Measurements from ENCODE around the gene CADM2. TPM values are rescaled to one million over a fixed set of nuclear protein-coding genes. Genes with fewer than 3 reads are reported as not detected.
"Not testable (repeated sequence)": the region's sequence is repeated elsewhere in the genome, so short reads cannot be mapped to it uniquely, and the experiment has no call there.

CADM2 gene
- total RNA-seq, 1 donor from 2014 or later, result 0.55 TPM

GRCh38 chr3:85502148-85502875, 543.5 kb downstream of the CADM2 start:
- Histone ChIP-seq H3K4me1 (no peaks in the 10 kb centered on the region), H3K27me3 (no peaks in the 10 kb centered on the region), H3K36me3 (no peaks in the 10 kb centered on the region), H3K27ac (no peak overlapping the region), H3K9me3 (no peaks in the 10 kb centered on the region), H3K4me3 (no peak overlapping the region)
- DNase-seq, result no peak
- intact Hi-C loops (cut with DNase I), result no loop called here
- no peak for ATAC-seq
- no peak for TF ChIP-seq CTCF (IDR thresholded peaks at IDR 0.05)

GRCh38 chr3:85504129-85504784, 545.5 kb downstream of the CADM2 start:
- H3K4me1 ChIP-seq; H3K36me3 ChIP-seq; H3K9me3 ChIP-seq; H3K27me3 ChIP-seq; H3K27ac ChIP-seq; ATAC-seq; intact Hi-C loops (cut with DNase I); DNase-seq; H3K4me3 ChIP-seq: not testable (repeated sequence)

GRCh38 chr3:85504785-85505511, 546.2 kb downstream of the CADM2 start:
- H3K9me3 ChIP-seq; ATAC-seq; H3K27ac ChIP-seq; H3K4me1 ChIP-seq; H3K4me3 ChIP-seq; H3K36me3 ChIP-seq; DNase-seq; intact Hi-C loops (cut with DNase I); H3K27me3 ChIP-seq: not testable (repeated sequence)

GRCh38 chr3:85507052-85507451, 548.3 kb downstream of the CADM2 start:
- not testable (repeated sequence) for ATAC-seq

GRCh38 chr3:85508659-85509058, 549.9 kb downstream of the CADM2 start:
- Histone ChIP-seq H3K27me3 (no peaks in the 10 kb centered on the region), H3K9me3 (no peaks in the 10 kb centered on the region), H3K4me3 (no peak overlapping the region), H3K27ac (no peak overlapping the region), H3K36me3 (no peaks in the 10 kb centered on the region), H3K4me1 (no peaks in the 10 kb centered on the region)
- intact Hi-C loops (cut with DNase I), result no loop called here
- TF ChIP-seq CTCF (IDR thresholded peaks at IDR 0.05), result no peak
- no peak for DNase-seq
- no peak for ATAC-seq

More at GRCh38 chr3:85507052-85507451, 548.3 kb downstream of the CADM2 start:
- H3K36me3 ChIP-seq; H3K4me3 ChIP-seq; intact Hi-C loops (cut with DNase I); H3K4me1 ChIP-seq; DNase-seq; H3K9me3 ChIP-seq; H3K27me3 ChIP-seq; H3K27ac ChIP-seq: not testable (repeated sequence)

- Histone ChIP-seq H3K4me3 (no peak overlapping the region), H3K27me3 (no peaks in the 10 kb centered on the region), H3K27ac (no peak overlapping the region), H3K9me3 (no peaks in the 10 kb centered on the region), H3K36me3 (no peaks in the 10 kb centered on the region), H3K4me1 (no peaks in the 10 kb centered on the region)
- intact Hi-C loops (cut with DNase I), result no loop called here
- ATAC-seq (no peak), DNase-seq (no peak)
- TF ChIP-seq CTCF (IDR thresholded peaks at IDR 0.05), result no peak
These were observed 557.4 kb downstream of the CADM2 start for GRCh38 chr3:85516146-85516545.

GRCh38 chr3:85524104-85524503, 565.3 kb downstream of the CADM2 start:
- intact Hi-C loops (cut with DNase I), result no loop called here
- no peaks in the 10 kb centered on the region for H3K36me3 ChIP-seq
- no peak for TF ChIP-seq CTCF (IDR thresholded peaks at IDR 0.05)
- H3K4me1 ChIP-seq, result no peaks in the 10 kb centered on the region
- DNase-seq (no peak), ATAC-seq (no peak)
- no peaks in the 10 kb centered on the region for H3K27me3 ChIP-seq
- no peaks in the 10 kb centered on the region for H3K9me3 ChIP-seq
- no peak overlapping the region for H3K27ac ChIP-seq
- no peak overlapping the region for H3K4me3 ChIP-seq

All from upper lobe of right lung (tissue), 1 donor.